ENCODE data around the gene TIE1. TPM values are rescaled to one million over a fixed set of nuclear protein-coding genes. Genes with fewer than 3 reads are reported as not detected.
A peak's percentile ranks its signal among the peaks of the same experiment; 100 is the strongest.

The TIE1 gene
- total RNA-seq, 6 experiments from 2014 or later = 5.8 to 12.2 (median 8.0) TPM

- no peak within 1 kb of the TSS for H3K27ac ChIP-seq
- no peaks in the 10 kb centered on the region for H3K27me3 ChIP-seq
- peaks cover 0 to 34% (median 4%) of the 10 kb centered on the region in 4 donors for H3K4me1 ChIP-seq
- no peak for TF ChIP-seq POLR2A (IDR thresholded peaks at IDR 0.05)
- TF ChIP-seq CTCF (IDR thresholded peaks at IDR 0.05) = no peak
- H3K9me3 ChIP-seq = no peaks in the 10 kb centered on the region
- WGBS (ENCODE audit: insufficient coverage, low coverage, low lambda C conversion rate, missing lambda C conversion rate) = 100% methylated on average over 7 of the region's 7 CpGs
- intact Hi-C loops (cut with DNase I) = no loop called here
- H3K4me3 ChIP-seq = no peak within 1 kb of the TSS
- DNase-seq (peak; percentile 10 to 42 (median 35)), ATAC-seq (no peak)
- no peaks in the 10 kb centered on the region for H3K36me3 ChIP-seq
Measured at GRCh38 chr1:43269627-43270375, 31.0 kb upstream of the TIE1 start, which contains the start of gene TMEM125. TSS of gene TMEM125 (plus strand) at chr1:43269983. CDS start at chr1:43272723, 2,740 bp downstream.

- Histone ChIP-seq H3K4me3 (no peak overlapping the region), H3K36me3 (no peaks in the 10 kb centered on the region), H3K9me3 (no peaks in the 10 kb centered on the region), H3K4me1 (peaks cover 0 to 31% (median 4%) of the 10 kb centered on the region in 4 donors), H3K27me3 (no peaks in the 10 kb centered on the region), H3K27ac (no peak overlapping the region)
- WGBS (ENCODE audit: insufficient coverage, low coverage, low lambda C conversion rate, missing lambda C conversion rate) = 31% methylated on average over 15 of the region's 29 CpGs
- ATAC-seq (peak in 1 of 4 donors; percentile 12), DNase-seq (peak; percentile 25 to 55 (median 41))
- TF ChIP-seq POLR2A (IDR thresholded peaks at IDR 0.05) (no peak), CTCF (IDR thresholded peaks at IDR 0.05) (no peak)
- intact Hi-C loops (cut with DNase I) = no loop called here
Measured at GRCh38 chr1:43270421-43271095, 30.2 kb upstream of the TIE1 start.

- ATAC-seq (no peak), DNase-seq (peak; percentile 3 to 25 (median 24))
- Histone ChIP-seq H3K4me1 (peaks cover 0 to 30% (median 4%) of the 10 kb centered on the region in 4 donors), H3K27me3 (no peaks in the 10 kb centered on the region), H3K36me3 (no peaks in the 10 kb centered on the region), H3K27ac (no peak overlapping the region), H3K4me3 (no peak overlapping the region), H3K9me3 (no peaks in the 10 kb centered on the region)
- intact Hi-C loops (cut with DNase I) = no loop called here
- WGBS (ENCODE audit: insufficient coverage, low coverage, low lambda C conversion rate, missing lambda C conversion rate) = 73% methylated on average over 9 of the region's 12 CpGs
- TF ChIP-seq POLR2A (IDR thresholded peaks at IDR 0.05) (no peak), CTCF (IDR thresholded peaks at IDR 0.05) (no peak)
Measured at GRCh38 chr1:43271186-43272118, 29.3 kb upstream of the TIE1 start.

GRCh38 chr1:43272161-43272560 lies 28.6 kb upstream of the TIE1 start:
- Histone ChIP-seq H3K4me1 (peaks cover 0 to 30% (median 7%) of the 10 kb centered on the region in 4 donors), H3K27ac (no peak overlapping the region), H3K36me3 (no peaks in the 10 kb centered on the region), H3K4me3 (no peak overlapping the region), H3K27me3 (no peaks in the 10 kb centered on the region), H3K9me3 (no peaks in the 10 kb centered on the region)
- no peak for TF ChIP-seq POLR2A (IDR thresholded peaks at IDR 0.05)
- TF ChIP-seq CTCF (IDR thresholded peaks at IDR 0.05) = no peak
- ATAC-seq (no peak), DNase-seq (peak; percentile 7 to 36 (median 22))
- intact Hi-C loops (cut with DNase I) = no loop called here
- WGBS (ENCODE audit: insufficient coverage, low coverage, low lambda C conversion rate, missing lambda C conversion rate) = 68% methylated on average over 2 of the region's 9 CpGs

Measured in right lobe of liver (tissue), 6 donors.